ENCODE data around the gene GNB2. TPM values are rescaled to one million over a fixed set of nuclear protein-coding genes. Genes with fewer than 3 reads are reported as not detected.

GNB2 gene
- total and polyA plus RNA-seq, 2 of the 13 experiments (the other 11 are each of a cell fraction or from before 2014, with no cell fraction given): 48.3 to 67.1 TPM

DNA sequence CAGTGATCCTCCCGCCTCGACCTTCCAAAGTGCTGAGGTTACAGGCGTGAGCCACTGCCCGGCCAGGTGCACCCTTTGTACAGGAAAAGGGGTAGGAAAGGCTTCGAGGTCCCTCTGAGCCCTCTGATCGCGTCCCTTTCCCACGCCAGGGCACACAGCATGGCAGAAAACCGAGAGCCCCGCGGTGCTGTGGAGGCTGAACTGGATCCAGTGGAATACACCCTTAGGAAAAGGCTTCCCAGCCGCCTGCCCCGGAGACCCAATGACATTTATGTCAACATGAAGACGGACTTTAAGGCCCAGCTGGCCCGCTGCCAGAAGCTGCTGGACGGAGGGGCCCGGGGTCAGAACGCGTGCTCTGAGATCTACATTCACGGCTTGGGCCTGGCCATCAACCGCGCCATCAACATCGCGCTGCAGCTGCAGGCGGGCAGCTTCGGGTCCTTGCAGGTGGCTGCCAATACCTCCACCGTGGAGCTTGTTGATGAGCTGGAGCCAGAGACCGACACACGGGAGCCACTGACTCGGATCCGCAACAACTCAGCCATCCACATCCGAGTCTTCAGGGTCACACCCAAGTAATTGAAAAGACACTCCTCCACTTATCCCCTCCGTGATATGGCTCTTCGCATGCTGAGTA, 33.3 kb downstream of the GNB2 start (continued):
- TF ChIP-seq, protein P1, sequence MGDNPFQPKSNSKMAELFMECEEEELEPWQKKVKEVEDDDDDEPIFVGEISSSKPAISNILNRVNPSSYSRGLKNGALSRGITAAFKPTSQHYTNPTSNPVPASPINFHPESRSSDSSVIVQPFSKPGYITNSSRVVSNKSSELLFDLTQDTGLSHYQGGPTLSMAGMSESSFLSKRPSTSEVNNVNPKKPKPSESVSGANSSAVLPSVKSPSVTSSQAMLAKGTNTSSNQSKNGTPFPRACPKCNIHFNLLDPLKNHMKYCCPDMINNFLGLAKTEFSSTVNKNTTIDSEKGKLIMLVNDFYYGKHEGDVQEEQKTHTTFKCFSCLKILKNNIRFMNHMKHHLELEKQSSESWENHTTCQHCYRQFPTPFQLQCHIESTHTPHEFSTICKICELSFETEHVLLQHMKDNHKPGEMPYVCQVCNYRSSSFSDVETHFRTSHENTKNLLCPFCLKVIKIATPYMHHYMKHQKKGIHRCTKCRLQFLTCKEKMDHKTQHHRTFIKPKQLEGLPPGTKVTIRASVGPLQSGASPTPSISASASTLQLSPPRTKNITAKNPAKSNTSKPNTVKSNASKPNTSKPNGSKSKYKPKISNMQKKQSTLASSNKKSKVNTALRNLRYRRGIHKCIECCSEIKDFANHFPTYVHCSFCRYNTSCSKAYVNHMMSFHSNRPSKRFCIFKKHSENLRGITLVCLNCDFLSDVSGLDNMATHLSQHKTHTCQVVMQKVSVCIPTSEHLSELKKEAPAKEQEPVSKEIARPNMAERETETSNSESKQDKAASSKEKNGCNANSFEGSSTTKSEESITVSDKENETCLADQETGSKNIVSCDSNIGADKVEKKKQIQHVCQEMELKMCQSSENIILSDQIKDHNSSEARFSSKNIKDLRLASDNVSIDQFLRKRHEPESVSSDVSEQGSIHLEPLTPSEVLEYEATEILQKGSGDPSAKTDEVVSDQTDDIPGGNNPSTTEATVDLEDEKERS (CRISPR knock-in tag; IDR thresholded peaks at IDR 0.05): no peak
- TF ChIP-seq, protein P2, sequence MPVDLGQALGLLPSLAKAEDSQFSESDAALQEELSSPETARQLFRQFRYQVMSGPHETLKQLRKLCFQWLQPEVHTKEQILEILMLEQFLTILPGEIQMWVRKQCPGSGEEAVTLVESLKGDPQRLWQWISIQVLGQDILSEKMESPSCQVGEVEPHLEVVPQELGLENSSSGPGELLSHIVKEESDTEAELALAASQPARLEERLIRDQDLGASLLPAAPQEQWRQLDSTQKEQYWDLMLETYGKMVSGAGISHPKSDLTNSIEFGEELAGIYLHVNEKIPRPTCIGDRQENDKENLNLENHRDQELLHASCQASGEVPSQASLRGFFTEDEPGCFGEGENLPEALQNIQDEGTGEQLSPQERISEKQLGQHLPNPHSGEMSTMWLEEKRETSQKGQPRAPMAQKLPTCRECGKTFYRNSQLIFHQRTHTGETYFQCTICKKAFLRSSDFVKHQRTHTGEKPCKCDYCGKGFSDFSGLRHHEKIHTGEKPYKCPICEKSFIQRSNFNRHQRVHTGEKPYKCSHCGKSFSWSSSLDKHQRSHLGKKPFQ (CRISPR knock-in tag; IDR thresholded peaks at IDR 0.05; ENCODE audit: insufficient replicate concordance): no peak
- TF ChIP-seq ZSCAN21 (CRISPR knock-in tag; IDR thresholded peaks at IDR 0.05; ENCODE audit: borderline replicate concordance): no peak
- TF ChIP-seq PTBP1 (IDR thresholded peaks at IDR 0.05; ENCODE audit: low read depth, low read length, poor library complexity, severe bottlenecking): no peak
- no peak for TF ChIP-seq RELA (CRISPR knock-in tag; IDR thresholded peaks at IDR 0.05)
- TF ChIP-seq ZNF205 (CRISPR knock-in tag; IDR thresholded peaks at IDR 0.05): peak; percentile 40; the same call in 1 of the 2 replicates
- TF ChIP-seq, protein P3, sequence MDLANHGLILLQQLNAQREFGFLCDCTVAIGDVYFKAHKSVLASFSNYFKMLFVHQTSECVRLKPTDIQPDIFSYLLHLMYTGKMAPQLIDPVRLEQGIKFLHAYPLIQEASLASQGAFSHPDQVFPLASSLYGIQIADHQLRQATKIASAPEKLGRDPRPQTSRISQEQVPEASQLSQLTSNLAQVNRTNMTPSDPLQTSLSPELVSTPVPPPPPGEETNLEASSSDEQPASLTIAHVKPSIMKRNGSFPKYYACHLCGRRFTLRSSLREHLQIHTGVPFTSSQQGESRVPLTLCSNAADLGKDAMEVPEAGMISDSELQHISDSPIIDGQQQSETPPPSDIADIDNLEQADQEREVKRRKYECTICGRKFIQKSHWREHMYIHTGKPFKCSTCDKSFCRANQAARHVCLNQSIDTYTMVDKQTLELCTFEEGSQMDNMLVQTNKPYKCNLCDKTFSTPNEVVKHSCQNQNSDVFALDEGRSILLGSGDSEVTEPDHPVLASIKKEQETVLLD (CRISPR knock-in tag; IDR thresholded peaks at IDR 0.05; ENCODE audit: low read depth): no peak
- TF ChIP-seq SMARCE1 (IDR thresholded peaks at IDR 0.05; ENCODE audit: borderline replicate concordance): no peak
- TF ChIP-seq, protein P4, sequence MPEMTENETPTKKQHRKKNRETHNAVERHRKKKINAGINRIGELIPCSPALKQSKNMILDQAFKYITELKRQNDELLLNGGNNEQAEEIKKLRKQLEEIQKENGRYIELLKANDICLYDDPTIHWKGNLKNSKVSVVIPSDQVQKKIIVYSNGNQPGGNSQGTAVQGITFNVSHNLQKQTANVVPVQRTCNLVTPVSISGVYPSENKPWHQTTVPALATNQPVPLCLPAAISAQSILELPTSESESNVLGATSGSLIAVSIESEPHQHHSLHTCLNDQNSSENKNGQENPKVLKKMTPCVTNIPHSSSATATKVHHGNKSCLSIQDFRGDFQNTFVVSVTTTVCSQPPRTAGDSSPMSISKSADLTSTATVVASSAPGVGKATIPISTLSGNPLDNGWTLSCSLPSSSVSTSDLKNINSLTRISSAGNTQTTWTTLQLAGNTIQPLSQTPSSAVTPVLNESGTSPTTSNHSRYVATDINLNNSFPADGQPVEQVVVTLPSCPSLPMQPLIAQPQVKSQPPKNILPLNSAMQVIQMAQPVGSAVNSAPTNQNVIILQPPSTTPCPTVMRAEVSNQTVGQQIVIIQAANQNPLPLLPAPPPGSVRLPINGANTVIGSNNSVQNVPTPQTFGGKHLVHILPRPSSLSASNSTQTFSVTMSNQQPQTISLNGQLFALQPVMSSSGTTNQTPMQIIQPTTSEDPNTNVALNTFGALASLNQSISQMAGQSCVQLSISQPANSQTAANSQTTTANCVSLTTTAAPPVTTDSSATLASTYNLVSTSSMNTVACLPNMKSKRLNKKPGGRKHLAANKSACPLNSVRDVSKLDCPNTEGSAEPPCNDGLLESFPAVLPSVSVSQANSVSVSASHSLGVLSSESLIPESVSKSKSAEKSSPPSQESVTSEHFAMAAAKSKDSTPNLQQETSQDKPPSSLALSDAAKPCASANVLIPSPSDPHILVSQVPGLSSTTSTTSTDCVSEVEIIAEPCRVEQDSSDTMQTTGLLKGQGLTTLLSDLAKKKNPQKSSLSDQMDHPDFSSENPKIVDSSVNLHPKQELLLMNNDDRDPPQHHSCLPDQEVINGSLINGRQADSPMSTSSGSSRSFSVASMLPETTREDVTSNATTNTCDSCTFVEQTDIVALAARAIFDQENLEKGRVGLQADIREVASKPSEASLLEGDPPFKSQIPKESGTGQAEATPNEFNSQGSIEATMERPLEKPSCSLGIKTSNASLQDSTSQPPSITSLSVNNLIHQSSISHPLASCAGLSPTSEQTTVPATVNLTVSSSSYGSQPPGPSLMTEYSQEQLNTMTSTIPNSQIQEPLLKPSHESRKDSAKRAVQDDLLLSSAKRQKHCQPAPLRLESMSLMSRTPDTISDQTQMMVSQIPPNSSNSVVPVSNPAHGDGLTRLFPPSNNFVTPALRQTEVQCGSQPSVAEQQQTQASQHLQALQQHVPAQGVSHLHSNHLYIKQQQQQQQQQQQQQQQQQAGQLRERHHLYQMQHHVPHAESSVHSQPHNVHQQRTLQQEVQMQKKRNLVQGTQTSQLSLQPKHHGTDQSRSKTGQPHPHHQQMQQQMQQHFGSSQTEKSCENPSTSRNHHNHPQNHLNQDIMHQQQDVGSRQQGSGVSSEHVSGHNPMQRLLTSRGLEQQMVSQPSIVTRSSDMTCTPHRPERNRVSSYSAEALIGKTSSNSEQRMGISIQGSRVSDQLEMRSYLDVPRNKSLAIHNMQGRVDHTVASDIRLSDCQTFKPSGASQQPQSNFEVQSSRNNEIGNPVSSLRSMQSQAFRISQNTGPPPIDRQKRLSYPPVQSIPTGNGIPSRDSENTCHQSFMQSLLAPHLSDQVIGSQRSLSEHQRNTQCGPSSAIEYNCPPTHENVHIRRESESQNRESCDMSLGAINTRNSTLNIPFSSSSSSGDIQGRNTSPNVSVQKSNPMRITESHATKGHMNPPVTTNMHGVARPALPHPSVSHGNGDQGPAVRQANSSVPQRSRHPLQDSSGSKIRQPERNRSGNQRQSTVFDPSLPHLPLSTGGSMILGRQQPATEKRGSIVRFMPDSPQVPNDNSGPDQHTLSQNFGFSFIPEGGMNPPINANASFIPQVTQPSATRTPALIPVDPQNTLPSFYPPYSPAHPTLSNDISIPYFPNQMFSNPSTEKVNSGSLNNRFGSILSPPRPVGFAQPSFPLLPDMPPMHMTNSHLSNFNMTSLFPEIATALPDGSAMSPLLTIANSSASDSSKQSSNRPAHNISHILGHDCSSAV (CRISPR knock-in tag; IDR thresholded peaks at IDR 0.05; ENCODE audit: borderline replicate concordance): no peak
- TF ChIP-seq MED8 (CRISPR knock-in tag; IDR thresholded peaks at IDR 0.05; ENCODE audit: insufficient replicate concordance): no peak
- TF ChIP-seq NR2F1 (CRISPR knock-in tag; IDR thresholded peaks at IDR 0.05): no peak
- no peak for TF ChIP-seq ZNF260 (CRISPR knock-in tag; IDR thresholded peaks at IDR 0.05; ENCODE audit: borderline replicate concordance, low read depth)
